HepG2 (cell line): Measurements from ENCODE around the gene SRGAP3.

Experiments used
- EHMT2 ChIP-seq: fragments of 200-600 bp; sonication (generic); IDR thresholded peaks from 2 replicates; pipeline ENCODE4 v1.7.0; 2017; ENCODE audit warnings: antibody characterized with exemption, low read depth, low read length, borderline replicate concordance
- ZBTB25 ChIP-seq: IDR thresholded peaks from 2 replicates; pipeline ENCODE4 v1.6.1; 2018; ENCODE audit warnings: missing genetic modification reagents
- ZNF230 ChIP-seq: sonication (generic); formaldehyde crosslinking; IDR thresholded peaks from 2 replicates; pipeline ENCODE4 v1.4.0; 2020; ENCODE audit warnings: mild to moderate bottlenecking, missing genetic modification reagents
- ZNF333 ChIP-seq: sonication (generic); formaldehyde crosslinking; IDR thresholded peaks from 2 replicates; pipeline ENCODE4 v1.4.0; 2020; ENCODE audit warnings: mild to moderate bottlenecking, missing genetic modification reagents, borderline replicate concordance
- ZNF335 ChIP-seq: sonication (generic); formaldehyde crosslinking; IDR thresholded peaks from 2 replicates; pipeline ENCODE4 v1.4.0; 2020; ENCODE audit warnings: missing genetic modification reagents
- ZNF777 ChIP-seq: sonication (generic); formaldehyde crosslinking; IDR thresholded peaks from 2 replicates; pipeline ENCODE4 v1.4.0; 2020; ENCODE audit warnings: missing genetic modification reagents
- ZNF839 ChIP-seq: sonication (generic); formaldehyde crosslinking; IDR thresholded peaks from 2 replicates; pipeline ENCODE4 v1.4.0; 2020; ENCODE audit warnings: missing genetic modification reagents, mild to moderate bottlenecking, borderline replicate concordance
- TF ChIP-seq, protein P1 (sequence below): sonication (generic); formaldehyde crosslinking; IDR thresholded peaks from 2 replicates; pipeline ENCODE4 v1.5.0; 2020; ENCODE audit warnings: mild to moderate bottlenecking, missing genetic modification reagents, moderate library complexity

DNA sequence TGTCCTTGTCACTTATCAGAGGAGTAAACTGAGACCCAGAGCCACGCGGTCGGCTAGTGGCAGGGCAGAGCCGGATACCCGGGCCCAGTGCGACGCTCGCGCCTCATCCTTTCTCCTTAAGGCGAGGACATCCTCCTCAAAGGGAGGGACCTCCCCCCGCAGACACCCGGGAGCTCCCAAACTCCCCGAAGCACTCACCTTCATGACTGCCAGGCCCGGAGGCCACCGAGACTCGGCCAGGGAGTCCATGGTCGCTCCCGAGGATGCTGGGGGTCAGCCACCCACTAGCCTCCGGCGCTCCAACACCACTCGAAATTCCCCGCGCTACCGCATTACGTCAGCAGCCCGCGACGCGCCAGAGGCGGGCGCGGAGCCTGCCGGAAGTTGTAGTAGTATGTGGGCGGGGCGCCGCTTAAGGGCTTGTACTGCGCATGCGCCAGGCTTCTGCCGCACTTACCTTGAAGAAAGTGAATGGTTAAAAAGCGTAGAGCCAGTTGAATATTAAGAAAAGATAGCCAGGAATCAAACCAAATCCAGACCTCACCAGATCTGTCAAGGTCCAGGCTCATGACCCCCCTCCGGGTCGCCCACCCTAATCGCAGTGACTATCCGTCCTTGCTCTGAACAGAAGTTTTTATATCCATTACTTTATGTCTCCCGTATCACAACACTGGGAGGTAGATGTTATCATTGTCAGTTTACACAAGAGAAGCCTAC, 286.2 kb downstream of the SRGAP3 start, which contains the start of gene RAD18:
- TF ChIP-seq ZNF230 (CRISPR knock-in tag): no peak
- no peak for TF ChIP-seq ZNF777 (CRISPR knock-in tag)
- 0 out of 2 replicates have a peak, but pooled peaks have one; percentile 45 for TF ChIP-seq ZNF335
- TF ChIP-seq EHMT2: no peak
- no peak for TF ChIP-seq ZNF333
- TF ChIP-seq, protein P1, sequence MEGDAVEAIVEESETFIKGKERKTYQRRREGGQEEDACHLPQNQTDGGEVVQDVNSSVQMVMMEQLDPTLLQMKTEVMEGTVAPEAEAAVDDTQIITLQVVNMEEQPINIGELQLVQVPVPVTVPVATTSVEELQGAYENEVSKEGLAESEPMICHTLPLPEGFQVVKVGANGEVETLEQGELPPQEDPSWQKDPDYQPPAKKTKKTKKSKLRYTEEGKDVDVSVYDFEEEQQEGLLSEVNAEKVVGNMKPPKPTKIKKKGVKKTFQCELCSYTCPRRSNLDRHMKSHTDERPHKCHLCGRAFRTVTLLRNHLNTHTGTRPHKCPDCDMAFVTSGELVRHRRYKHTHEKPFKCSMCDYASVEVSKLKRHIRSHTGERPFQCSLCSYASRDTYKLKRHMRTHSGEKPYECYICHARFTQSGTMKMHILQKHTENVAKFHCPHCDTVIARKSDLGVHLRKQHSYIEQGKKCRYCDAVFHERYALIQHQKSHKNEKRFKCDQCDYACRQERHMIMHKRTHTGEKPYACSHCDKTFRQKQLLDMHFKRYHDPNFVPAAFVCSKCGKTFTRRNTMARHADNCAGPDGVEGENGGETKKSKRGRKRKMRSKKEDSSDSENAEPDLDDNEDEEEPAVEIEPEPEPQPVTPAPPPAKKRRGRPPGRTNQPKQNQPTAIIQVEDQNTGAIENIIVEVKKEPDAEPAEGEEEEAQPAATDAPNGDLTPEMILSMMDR: 0 out of 2 replicates have a peak, but pooled peaks have one; percentile 7
- no peak for TF ChIP-seq ZNF839 (CRISPR knock-in tag)
- TF ChIP-seq ZBTB25: no peak
